ENCODE data around the gene KIF17.

- TF ChIP-seq CTCF (IDR thresholded peaks at IDR 0.05) (no peak), POLR2A (IDR thresholded peaks at IDR 0.05) (no peak)
Measured at GRCh38 chr1:20695515-20695914, 22.3 kb downstream of the KIF17 start.
